HG03460 (cell line): ENCODE data around the gene COL27A1.

Experiments
- ATAC-seq: cut with Tn5 transposase; IDR thresholded peaks from one replicate; pipeline ENCODE4 v1.9.1; 2021; ENCODE audit not compliant: unreplicated experiment

The COL27A1 gene

DNA sequence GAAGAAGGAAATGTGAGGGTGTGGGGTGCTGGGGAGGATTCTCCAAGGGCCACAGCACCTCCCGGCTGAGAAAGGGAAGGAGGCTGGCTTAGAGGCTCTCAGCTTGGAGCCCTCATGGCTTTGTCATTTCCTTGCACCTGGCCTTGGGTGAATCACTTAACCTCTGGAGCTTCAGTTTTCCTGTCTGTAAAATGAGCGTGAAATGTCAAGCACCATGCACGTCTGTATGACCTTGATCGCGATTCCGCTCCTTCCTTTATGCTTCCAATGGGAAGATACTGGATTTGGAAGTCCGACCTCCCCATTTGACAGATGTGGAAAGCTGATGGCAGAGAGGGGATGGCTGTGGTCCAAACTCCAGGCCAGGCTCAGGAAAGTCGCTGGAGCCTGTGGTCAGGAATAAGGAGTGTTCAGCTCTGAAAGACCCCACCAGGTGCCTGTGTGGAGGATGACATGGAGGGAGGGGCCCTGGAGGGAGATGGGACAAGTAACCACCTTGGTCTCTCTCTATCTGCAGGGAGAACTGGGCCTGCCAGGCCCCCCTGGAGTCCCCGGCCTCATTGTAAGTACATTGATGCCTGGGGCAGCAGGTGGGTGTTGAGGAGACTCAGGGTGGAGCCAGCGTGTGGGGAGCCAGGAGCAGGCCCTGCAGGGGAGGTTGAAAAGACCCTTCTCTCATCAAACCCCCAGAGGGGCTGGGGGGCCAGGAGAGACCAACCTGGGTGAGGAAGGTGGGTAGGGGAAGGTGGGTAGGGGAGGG, 66.5 kb downstream of the COL27A1 start:
- no peak for ATAC-seq

DNA sequence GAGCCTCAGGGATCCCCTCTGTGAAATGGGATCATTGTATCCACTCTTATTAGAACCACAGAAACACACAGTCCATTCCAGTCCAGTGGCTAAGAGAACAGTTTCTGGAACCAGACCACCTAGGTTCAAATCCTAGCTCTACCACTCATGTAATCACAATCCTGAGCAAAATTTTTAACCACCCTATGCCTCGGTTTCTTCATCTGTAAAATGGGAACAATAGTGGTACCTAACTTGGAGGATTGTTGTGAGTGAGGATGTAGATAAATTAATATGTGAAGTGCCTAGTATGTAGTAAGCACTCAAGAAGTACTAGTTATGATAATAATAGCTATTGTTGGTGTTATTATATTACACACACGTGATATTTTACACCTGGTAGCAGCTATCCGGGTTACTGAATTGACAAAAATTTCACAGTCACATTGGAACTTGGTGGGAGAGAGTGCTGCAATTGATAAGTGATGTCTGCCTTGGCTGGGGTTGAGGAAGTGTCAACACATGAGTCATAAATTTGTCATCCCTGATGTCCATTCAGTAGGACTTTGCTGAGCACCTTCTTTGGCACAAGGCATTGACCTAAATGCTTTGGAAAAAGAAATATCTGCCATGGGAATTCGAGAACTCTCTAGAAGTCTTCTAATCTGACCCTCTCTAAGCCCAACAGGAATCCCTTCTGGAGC, 68.4 kb downstream of the COL27A1 start:
- no peak for ATAC-seq

DNA sequence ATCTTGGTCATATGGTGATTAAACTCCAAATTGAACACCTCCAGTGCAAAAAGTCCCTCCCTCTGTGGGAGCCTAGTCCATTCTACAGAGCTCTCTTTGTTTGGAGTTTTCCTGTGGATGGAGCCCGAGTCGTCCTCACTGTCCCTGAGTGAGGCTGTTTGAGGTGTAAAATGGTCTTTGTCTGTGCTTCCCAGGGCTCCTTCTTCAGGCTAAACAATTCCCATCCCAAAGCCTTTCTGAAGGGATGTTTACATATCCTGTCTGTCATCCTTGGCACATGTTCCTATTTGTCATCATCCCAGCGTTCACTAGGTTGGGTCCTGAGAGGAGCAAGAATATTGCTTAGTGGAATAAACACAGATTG, 68.9 kb downstream of the COL27A1 start:
- no peak for ATAC-seq

DNA sequence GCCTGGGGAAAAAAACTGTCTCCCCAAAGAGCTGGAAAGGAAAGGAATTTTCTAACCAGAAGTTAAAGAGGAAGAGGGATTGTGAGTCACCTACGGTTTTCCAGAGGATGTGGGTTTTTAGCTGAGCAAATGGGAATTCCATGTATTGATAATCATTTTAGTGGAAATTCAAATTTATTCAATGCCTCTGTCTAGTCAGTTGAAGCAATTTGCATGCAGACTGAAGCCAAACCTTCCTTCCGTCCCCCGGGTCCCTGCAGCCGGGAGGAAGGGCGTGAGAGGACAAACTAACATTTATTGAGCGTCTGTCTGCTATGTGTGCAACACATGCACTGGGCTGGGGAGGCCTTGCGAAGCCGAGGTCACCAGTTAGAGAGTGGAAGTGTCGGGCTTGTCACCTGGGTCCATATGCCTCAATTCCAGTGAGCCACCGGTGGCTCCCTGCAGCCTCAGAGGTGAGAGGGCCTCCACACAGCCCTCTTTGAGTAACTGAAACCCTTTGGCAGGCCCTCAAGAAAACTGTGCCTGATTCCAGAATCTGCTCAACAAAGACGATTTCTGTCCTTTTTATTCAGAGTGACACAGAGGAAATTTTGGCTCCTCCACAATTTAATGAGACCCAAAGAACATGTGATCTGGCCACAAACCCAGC, 70.3 kb downstream of the COL27A1 start:
- ATAC-seq = no peak

DNA sequence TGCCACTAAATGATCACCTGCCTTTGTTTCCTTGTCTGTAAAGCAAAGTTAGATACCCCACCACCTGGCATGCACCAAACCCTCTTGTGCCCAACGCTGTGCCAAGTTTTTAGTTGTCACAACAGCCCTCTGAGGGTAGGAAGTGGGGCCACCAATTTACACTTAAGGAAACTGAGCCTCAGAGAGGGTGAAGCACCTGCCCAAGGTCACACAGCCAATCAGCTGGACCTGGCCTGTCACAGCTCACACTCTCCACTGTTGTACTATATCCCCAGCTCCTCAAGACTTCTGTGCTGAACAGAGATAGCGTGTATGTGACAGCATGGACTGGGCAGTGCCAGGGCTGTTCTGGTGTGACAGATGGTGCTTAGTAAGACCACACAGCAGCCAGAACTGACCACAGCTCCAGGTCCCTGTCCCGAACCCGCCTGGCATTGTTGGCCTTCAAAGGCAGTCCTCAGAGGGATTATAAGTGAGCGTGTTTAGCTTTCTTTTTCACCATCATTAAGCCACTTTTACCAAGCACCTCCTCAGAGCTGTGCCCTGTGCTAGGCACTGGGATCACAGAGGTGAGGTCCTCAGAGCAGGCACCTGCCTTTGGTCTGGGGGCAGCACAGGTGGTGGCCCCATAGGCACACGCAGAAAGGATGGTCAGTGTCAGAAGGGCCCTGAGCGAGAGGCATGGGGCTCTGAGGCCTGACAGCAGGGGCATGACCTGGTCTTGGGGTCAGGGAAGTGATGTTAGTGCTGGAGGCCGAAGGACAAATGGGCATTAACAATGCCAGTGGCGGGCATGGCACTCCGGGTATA, 71.1 kb downstream of the COL27A1 start:
- no peak for ATAC-seq

DNA sequence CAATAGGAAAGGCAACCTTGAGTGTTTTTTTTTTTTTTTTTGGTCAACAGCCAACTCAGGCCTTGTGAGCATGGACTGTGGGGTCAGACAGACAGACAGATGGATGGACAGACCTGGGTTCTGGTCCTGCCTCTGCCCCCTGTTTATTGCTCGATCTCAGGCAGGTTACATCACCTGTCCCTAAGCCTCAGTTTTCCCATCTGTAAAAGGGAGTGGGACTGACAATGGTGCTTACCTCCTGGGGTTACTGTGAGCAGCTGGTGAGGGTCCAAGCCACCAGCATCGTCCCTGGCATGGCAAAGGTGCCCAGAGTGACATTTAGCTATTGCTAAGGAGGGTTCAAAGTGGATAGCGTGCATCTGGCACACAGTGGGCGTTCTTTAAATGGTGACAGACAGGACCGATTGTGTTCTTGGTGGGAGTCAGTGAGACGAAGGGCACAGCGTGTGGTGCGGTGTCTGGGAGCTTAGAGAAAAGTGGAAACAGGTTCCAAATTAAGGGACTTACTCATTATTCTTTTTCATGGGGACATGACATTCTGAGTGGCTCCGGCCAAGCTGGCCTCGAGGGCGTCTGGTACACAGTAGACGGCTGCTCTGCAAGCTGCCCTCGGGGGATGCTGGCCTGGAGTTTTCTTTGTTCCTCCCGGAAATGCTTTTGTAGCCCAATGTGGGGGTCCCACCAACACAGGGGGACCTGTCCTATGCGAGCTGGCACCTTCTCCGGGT, 72.1 kb downstream of the COL27A1 start:
- no peak for ATAC-seq

DNA sequence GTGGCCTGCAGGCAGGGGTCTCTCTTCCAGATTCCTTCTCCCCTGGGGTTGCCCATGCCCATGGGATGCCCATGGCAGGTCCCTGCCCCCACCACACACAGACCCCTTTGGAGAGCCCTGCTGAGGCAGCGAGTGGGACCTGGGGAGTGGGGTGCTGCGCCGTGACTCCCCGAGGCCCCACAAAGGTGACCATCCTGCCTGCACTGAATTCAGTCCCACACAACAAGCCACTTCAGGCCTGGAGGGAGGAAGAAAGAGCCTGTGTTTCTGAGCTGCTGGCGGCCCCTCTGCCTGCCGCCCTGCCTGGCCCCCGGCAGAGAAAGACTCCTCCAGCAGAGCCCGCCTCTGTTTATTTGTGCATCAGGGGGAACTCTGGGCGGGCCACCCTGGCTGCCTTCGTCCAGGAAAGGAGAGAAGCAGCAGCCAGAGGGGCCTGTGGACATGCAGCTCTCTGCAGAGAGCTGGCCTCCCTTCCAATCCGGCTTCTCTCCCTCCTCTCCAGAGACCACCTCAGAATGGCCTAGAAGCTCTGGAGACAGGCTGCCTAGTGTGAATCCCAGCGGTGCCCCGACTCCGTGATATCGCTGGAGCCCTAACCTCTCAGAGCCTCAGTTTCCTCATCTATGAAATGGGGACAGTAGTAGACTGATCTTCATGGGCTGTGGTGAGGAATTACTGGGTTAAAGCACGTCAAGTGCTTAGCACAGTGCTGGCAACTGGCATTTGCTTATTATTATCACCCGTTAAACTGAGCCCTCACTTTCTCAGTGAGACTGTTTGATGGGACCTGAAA, 72.9 kb downstream of the COL27A1 start:
- ATAC-seq = no peak

DNA sequence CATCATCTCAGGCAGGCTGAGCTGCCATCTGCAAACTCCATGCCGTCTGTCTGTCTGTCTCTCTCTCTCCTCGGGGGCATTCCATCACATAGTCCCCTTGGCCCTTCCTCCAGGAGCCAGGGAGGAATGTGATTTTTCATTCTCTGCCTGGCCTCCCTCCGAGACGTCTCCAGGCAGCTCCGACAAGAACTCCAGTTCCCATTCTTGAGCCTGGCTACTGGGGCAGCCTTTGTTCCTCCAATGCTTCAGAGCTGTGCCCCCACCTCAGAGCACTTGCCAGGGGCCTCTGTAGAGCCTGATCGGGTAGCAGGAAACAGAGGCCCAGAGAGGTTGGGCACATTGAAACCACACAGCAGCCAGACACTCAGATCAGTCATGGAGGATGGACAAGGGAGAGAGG, 74.0 kb downstream of the COL27A1 start:
- ATAC-seq = no peak

DNA sequence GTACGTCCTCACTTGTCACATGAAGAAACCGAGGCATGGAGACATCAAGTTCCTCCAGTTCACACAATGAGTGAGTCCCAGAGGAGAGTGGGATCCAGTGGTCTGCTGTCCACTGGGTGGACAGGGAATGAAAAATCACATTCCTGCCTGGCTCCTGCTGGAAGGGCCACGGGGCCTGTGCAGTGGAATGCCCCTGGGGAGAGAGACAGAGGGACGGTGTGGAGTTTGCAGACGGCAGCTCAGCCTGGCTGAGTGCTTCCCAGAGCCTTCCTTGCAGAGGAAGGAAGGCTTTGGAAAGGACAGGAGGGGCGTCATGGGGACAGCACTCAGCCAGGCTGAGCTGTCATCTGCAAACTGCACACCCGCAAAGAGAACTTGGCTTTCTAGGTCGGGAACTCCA, 74.7 kb downstream of the COL27A1 start:
- no peak for ATAC-seq

DNA sequence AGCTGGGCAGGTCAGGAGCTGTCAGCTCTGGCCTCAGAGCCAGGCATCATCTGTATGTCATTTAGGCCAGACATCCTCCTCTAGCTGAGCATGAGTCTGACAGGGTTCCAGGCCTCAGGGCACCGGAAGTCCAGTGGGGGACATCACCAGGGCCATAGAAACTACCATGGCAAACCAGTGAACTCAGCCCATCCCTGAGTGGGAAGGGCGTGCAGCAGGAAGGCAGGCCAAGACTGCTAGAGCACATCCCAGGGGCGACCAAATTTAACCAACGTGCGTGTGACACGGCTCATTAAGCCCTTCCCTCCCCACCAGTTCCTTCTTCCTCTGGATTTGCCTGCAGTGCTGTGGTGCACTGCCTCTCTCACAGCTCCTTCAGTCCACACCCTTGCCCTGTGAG, 75.9 kb downstream of the COL27A1 start:
- no peak for ATAC-seq

DNA sequence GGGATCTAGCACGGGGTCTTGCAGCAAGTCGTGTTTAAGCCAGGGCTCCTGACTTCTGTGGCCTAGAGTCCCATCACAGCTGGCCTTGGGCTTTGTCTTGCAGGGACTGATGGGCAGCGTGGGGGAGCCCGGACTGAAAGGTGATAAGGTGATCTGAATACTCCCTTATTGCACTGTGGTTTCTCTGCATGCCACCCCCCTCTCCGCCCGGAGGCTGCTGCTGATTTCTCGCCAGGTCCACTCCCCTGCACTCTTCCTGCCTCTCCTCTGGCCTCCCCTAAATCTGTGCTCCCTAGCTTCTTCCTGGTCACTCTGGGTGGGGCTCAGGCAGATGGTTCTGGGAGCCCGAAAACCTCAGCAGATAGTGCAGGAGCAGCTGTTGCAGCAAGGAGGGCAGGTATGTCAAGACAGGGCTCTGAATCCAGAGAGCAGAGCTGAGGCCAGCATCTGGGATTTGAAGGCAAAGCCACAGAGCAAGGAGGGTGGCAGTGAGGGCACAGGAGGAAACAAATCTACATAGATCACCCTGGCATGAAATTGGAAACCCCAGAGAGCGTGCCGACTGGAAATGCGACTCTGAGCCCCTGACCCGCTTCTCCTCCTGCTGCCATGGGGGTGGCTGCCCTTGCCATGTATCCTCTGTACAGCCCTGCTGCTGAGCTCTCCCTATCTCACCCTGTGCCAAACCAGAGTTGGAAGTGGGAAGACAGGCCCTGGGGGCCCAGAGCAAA, 76.5 kb downstream of the COL27A1 start:
- no peak for ATAC-seq

DNA sequence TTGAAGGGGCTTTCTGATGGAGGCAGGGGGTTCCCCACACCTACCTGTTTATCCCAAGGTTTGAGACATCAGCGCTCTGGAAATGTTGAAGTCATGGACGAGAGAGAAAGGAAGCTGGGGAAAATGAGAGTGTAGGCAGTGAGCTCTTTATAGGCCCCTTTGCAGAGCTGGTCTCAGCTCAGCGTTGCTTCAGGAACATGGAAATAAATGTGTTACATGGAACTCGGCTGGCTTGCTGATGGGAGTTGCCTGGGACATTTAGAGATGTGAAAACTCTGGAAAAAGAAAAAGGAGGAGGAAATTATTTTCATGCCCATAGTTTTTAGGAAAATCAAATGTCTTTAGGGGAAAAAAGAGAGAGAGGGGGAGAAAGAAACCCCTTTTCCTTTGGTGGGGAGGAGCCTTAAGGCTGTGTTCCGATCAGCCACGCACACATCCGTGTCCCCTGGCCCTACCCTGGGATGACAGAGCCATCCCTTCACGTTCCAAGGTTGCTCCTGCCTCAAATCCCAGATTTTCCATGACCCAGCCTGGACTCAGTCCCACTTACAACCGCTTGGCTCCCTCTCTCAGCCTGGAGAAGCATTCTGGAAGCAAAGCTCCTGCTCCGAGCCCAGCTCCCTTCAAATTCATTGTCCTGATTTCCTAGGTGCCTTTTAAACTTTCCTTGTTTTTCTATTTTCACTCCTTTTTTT, 78.3 kb downstream of the COL27A1 start:
- ATAC-seq = no peak

DNA sequence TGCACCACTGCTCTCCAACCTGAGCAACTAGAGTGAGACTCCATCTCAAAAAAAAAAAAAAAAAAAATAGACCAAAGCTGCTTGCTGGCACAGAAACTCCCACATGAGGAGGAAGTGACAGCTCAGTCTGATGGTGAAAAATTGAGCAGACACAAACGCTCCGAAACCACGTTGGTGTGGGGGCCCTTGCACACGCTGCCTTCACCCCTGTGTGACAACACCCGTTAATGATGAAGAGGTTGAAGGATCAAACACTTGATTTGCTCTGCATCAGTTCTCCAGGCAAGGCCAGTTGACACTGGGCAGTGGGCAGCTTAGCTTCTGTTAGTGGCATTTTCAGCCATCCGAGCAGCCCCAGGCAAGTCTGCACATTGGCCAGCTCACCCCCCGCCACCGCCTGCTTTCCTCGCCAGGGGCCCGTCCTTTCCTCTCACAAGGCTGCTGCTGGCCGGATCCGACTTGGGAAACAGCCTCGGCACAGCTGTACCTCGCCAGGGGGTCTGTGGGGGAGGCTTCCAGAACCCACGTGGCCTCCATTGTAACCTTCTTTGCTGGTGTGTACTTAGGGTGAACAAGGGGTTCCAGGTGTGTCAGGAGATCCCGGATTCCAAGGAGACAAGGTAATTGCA, 79.8 kb downstream of the COL27A1 start:
- no peak for ATAC-seq

DNA sequence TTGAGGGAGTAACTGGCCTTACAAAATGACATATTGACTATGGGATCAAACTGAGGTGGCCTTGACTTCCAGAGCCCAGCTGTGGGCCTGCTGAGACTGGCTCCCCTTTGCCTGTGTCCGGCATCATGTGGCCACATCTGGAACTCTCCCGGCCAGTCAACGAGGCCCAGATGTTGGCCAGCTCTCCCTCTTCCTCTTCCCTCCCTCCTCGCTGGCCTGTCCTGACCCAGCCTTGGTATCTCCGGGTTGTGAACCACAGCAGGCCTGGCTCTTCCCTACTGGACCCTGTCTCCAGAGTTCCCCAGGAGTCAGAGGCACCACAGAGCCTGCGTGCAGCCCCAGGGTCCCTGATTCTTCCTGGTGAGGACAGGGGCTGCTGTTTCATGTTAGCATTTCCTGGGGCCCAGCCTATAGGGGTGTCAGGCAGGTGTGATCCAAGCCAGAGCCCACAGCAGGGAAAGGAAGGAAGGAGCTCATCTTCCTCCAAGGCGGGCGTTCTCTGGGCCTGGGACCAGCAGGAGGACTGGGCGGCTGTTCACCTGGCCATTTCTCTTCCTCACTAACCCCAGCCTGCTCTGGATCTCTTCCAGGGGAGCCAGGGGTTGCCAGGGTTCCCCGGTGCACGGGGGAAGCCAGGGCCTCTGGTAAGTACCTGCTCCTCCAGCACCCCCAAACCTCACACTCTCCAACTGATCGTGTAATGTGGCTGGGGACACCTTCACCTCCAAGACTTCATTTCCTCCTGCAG, 81.2 kb downstream of the COL27A1 start:
- ATAC-seq = no peak

DNA sequence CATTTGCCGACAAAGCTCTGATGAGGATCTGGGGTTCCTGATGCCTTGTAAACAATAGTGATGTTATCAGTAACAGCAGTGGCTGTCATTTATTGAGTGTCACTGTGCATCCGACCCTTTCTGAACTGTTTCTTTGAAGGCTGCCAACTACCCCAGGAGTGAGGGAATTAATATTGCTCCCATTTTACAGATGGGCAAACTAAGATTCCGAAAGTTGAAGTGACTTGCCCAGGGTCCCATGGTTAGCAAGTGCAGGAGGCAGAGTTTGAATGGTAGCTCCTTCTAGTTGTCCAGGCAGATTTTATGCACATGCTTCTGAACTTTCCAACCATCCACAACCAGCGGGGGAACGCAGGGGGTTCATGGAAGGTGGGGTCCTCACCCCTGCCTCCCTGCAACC, 81.9 kb downstream of the COL27A1 start:
- no peak for ATAC-seq

DNA sequence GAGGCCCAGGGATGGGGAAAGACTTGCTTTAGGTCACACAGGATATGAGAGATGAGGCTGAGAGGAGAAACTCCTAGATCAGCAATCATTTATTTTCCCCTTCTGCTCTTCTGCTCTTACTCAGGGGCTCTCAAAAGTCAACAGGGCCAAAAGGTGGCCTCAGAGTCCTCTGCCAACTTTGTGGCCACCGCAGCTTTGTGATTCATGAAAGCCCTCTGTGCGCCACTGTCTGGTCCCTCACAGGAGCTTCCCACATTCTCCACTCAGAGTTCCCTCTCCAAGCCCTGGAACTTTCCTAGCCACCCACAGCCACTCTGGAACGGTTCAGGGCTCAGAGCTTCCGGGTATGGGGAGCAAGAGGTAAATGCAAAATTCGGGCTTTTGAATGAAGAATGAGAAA, 82.4 kb downstream of the COL27A1 start:
- no peak for ATAC-seq

DNA sequence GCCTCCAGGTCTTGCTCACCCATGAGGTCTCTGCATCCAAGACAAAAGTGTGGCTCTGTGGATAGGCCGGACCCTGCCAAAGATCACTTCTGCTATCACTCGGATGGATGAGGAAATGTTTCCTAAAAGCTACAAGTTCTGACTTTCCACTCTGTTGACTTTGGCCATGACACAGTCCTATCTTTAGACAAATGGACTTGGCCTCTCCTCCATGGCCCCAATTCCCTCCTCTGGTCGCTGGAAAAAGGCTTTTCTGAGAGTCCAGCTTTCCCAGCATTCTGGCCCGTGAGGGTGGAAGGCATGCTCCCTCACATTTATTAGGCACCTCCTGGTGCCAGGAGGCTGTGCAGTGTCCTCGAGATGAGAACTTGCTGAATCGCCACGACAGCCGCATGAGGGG, 83.1 kb downstream of the COL27A1 start:
- no peak for ATAC-seq
